Transverse colon (tissue), 4 donors: ENCODE measurements around the gene SEBOX. TPM values are rescaled to one million over a fixed set of nuclear protein-coding genes. Genes with fewer than 3 reads are reported as not detected.

Experiments
- DNase-seq: peaks from one replicate; pipeline ENCODE4 v3.0.0-alpha.2; 2019
- H3K27ac ChIP-seq, 4 donors: fragments of 200-600 bp; sonication (generic); 2 replicates each; pipeline ENCODE4 v1.5.1; 2016 to 2018; ENCODE audit warnings: inconsistent platforms in 4 of 4
- H3K27me3 ChIP-seq: fragments of 200-600 bp; sonication (generic); 2 replicates; pipeline ENCODE4 v1.5.1; 2017; ENCODE audit warnings: inconsistent platforms
- H3K36me3 ChIP-seq, 4 donors: fragments of 200-600 bp; sonication (generic); 2 replicates each; pipeline ENCODE4 v1.5.1; 2017 to 2019; ENCODE audit warnings: inconsistent platforms in 4 of 4
- H3K4me1 ChIP-seq, 4 donors: fragments of 200-600 bp; sonication (generic); 2 replicates each; pipeline ENCODE4 v1.5.1; 2017 to 2020; ENCODE audit warnings: inconsistent platforms in 4 of 4
- H3K4me3 ChIP-seq, 4 donors: fragments of 200-600 bp; sonication (generic); 1 replicate in 1 of 4; 2 replicates in 3 of 4; pipeline versions ENCODE4 v1.5.1 to v1.6.1; 2017 to 2019; ENCODE audit warnings: inconsistent platforms in 4 of 4
- H3K9me3 ChIP-seq, 2 donors: fragments of 200-600 bp; sonication (generic); 2 replicates each; pipeline ENCODE4 v1.5.1; 2017 to 2019; ENCODE audit warnings: inconsistent platforms in 2 of 2
- EP300 ChIP-seq: sonication (generic); formaldehyde crosslinking; IDR thresholded peaks from one replicate; pipeline ENCODE4 v1.6.1; 2017; ENCODE audit warnings: antibody characterized with exemption, low read depth
- POLR2A ChIP-seq: fragments of 450-650 bp; IDR thresholded peaks from one replicate; pipeline ENCODE4 v1.6.1; 2016; ENCODE audit warnings: antibody characterized with exemption, mild to moderate bottlenecking, moderate library complexity
- POLR2AphosphoS5 ChIP-seq, 3 donors: sonication (generic); formaldehyde crosslinking; IDR thresholded peaks; one replicate each; pipeline ENCODE4 v1.6.1; 2016; ENCODE audit warnings: antibody characterized with exemption in 3 of 3
- whole genome bisulfite sequencing, 2 donors: methylation state at CpG; one replicate each; pipeline ENCODE4 v1.1.5; 2018; ENCODE audit warnings: low coverage in 1 of 2; 5-methylcytosine and 5-hydroxymethylcytosine counted together
- in situ Hi-C, 4 donors: fragments of 200-750 bp; cut with MboI; loops; one replicate each; pipeline versions ENCODE4 v1.15.0 to v1.15.1; 2017; ENCODE audit warnings: low sequenced_read_pairs in 3 of 4, low pct_ligation_motif_present in 1 of 4, low pct_unique_long_range_greater_than_20kb in 1 of 4
- intact Hi-C: fragments of 100-400 bp; cut with DNase I; formaldehyde crosslinking; loops from one replicate; pipeline ENCODE4 v1.15.1; 2023; ENCODE audit warnings: low total_unique reads
- total RNA-seq, 4 donors: library from RNA; depleted of rRNA; stranded (reverse); fragments of >200 nt; gene quantifications; one replicate each; pipeline ENCODE4 v1.1.0, GENCODE V29; 2016
- TF ChIP-seq, protein P1 (sequence below), 5 experiments: fragments of 200-600 bp in 3 of 5; fragments of 450-650 bp in 2 of 5; sonication (generic) in 3 of 5; IDR thresholded peaks; 1 replicate in 2 of 5; 2 replicates in 3 of 5; pipeline ENCODE4 v1.5.1; 2016 to 2017; ENCODE audit warnings: antibody characterized with exemption in 5 of 5, inconsistent platforms in 3 of 5, mild to moderate bottlenecking in 2 of 5, moderate library complexity in 1 of 5

The SEBOX gene
- total RNA-seq, 4 donors from 2014 or later: not detected

DNA sequence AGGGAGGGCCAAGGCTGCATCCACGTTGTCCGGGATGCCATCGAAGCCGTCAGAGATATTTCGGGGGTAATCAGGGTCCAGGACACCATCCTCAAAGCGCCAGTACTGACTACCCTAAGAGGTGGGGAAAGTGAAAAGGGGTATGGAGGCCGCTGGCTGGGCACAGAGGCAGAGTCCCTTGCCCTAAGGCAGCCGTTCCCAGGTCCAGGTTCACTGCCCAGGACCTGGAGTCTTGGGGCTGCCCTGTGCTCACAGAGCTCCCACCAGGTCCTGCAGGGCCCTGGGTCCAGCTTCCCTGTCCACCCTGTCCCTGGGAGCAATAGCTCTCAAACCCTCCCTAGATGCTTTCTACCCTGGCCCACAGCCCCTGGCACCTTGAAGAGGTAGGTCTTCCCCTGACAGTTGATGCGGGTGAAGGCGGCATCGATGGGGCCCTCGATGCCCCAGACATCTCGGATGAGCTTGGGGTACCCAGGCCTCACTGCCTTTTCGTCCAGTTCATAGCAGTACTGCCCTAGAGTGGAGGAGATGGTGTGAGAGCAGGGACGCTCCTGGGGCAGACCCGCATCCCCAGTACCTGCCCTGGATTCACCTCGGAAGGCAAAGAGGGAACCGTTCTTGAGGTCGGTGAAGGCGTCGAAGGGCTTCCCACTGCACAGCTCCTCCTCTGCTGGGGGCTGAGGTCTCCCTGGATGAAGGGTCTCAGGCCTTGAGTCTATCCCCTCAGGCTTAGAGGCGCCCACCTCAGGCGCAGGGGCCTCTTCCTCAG, 4.1 kb upstream of the SEBOX start:
- Histone ChIP-seq H3K4me3 (no peak overlapping the region), H3K27me3 (peaks cover 18% of the 10 kb centered on the region), H3K4me1 (peaks cover 8 to 20% (median 15%) of the 10 kb centered on the region in 4 donors), H3K36me3 (no peaks in the 10 kb centered on the region), H3K9me3 (no peaks in the 10 kb centered on the region), H3K27ac (no peak overlapping the region)
- WGBS, 2 donors: 92% methylated on average over 23 of the region's 23 CpGs; no CpG with 5 or more reads in 1 of the 2 donors
- in situ Hi-C loops: no loop called here
- intact Hi-C loops: no loop called here
- no peak for DNase-seq
- no peak for TF ChIP-seq EP300
- no peak for TF ChIP-seq POLR2A
- TF ChIP-seq, protein P1, sequence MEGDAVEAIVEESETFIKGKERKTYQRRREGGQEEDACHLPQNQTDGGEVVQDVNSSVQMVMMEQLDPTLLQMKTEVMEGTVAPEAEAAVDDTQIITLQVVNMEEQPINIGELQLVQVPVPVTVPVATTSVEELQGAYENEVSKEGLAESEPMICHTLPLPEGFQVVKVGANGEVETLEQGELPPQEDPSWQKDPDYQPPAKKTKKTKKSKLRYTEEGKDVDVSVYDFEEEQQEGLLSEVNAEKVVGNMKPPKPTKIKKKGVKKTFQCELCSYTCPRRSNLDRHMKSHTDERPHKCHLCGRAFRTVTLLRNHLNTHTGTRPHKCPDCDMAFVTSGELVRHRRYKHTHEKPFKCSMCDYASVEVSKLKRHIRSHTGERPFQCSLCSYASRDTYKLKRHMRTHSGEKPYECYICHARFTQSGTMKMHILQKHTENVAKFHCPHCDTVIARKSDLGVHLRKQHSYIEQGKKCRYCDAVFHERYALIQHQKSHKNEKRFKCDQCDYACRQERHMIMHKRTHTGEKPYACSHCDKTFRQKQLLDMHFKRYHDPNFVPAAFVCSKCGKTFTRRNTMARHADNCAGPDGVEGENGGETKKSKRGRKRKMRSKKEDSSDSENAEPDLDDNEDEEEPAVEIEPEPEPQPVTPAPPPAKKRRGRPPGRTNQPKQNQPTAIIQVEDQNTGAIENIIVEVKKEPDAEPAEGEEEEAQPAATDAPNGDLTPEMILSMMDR (IDR thresholded peaks at IDR 0.05): no peak
- no peak for TF ChIP-seq POLR2AphosphoS5 (IDR thresholded peaks at IDR 0.05)

- intact Hi-C loops (no loop called here), in situ Hi-C loops (no loop called here)
- no peak for DNase-seq
- Histone ChIP-seq H3K27ac (no peak overlapping the region), H3K9me3 (no peaks in the 10 kb centered on the region), H3K36me3 (peaks cover 0 to 6% (median 2%) of the 10 kb centered on the region in 4 donors), H3K27me3 (peaks cover 16% of the 10 kb centered on the region), H3K4me1 (peaks cover 8 to 20% (median 15%) of the 10 kb centered on the region in 4 donors), H3K4me3 (no peak overlapping the region)
- TF ChIP-seq, protein P1 (IDR thresholded peaks at IDR 0.05): no peak
- TF ChIP-seq EP300: no peak
- no peak for TF ChIP-seq POLR2A
- no peak for TF ChIP-seq POLR2AphosphoS5 (IDR thresholded peaks at IDR 0.05)
- 73 to 100% methylated on average over 1 to 5 of the region's 5 CpGs for WGBS, 2 donors
Observed at GRCh38 chr17:28368306-28368831, 3.4 kb upstream of the SEBOX start.

- intact Hi-C loops: no loop called here
- no peak for DNase-seq
- Histone ChIP-seq H3K27me3 (peaks cover 11% of the 10 kb centered on the region), H3K27ac (no peak overlapping the region), H3K4me1 (peaks cover 4 to 16% (median 11%) of the 10 kb centered on the region in 4 donors), H3K4me3 (no peak overlapping the region), H3K9me3 (no peaks in the 10 kb centered on the region), H3K36me3 (peaks cover 0 to 11% (median 2%) of the 10 kb centered on the region in 4 donors)
- in situ Hi-C loops: no loop called here
- WGBS, 2 donors: 89% methylated on average over 10 of the region's 21 CpGs; no CpG with 5 or more reads in 1 of the 2 donors
- TF ChIP-seq, protein P1 (IDR thresholded peaks at IDR 0.05): no peak
- TF ChIP-seq POLR2A (no peak), EP300 (no peak), POLR2AphosphoS5 (IDR thresholded peaks at IDR 0.05) (no peak)
Observed at GRCh38 chr17:28367641-28368305, 2.8 kb upstream of the SEBOX start.

DNA sequence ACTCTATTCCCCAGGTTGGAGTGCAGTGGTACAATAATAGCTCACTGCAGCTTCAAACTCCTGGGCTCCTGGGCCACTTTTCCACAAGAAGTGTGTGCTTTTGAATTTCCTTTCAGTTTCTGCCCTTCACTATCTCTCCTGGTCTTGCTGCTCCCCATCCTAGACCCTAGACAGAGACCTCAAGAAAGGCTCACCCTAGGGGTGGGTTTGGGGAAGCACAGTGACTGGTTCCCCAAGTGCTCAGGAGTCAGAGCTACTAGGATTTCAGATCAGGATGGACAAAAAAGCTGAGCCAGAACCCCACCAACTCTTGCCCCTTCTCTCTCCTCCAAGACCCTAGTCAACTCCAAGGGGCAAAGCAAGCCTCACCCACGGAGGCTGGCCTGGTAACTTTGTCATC, 1.6 kb upstream of the SEBOX start:
- no peaks in the 10 kb centered on the region for H3K27me3 ChIP-seq
- intact Hi-C loops (no loop called here), in situ Hi-C loops (no loop called here)
- H3K4me3 ChIP-seq: no peak overlapping the region
- TF ChIP-seq, protein P1 (IDR thresholded peaks at IDR 0.05): no peak
- TF ChIP-seq EP300 (no peak), POLR2A (no peak), POLR2AphosphoS5 (IDR thresholded peaks at IDR 0.05) (no peak)
- peaks cover 0 to 4% (median under 1%) of the 10 kb centered on the region in 4 donors for H3K4me1 ChIP-seq
- no peak overlapping the region for H3K27ac ChIP-seq
- peaks cover 0 to 22% (median 3%) of the 10 kb centered on the region in 4 donors for H3K36me3 ChIP-seq
- H3K9me3 ChIP-seq: no peaks in the 10 kb centered on the region
- 53% methylated on average over 1 of the region's 1 CpG; no CpG with 5 or more reads in 1 of the 2 donors for WGBS, 2 donors
- DNase-seq: no peak
